Duodenal mucosa (tissue), 2 donors: ENCODE measurements around the gene DDX39B.
"Not testable (repeated sequence)": the region's sequence is repeated elsewhere in the genome, so short reads cannot be mapped to it uniquely, and the experiment has no call there.

ENCODE experiments used
- H3K27ac ChIP-seq: one replicate; pipeline ENCODE4 v1.7.0; 2013; ENCODE audit warnings: low read depth, low read length
- H3K27me3 ChIP-seq, 2 donors: one replicate each; pipeline ENCODE4 v1.7.0; 2013; ENCODE audit warnings: low read length in 2 of 2, control low read depth in 1 of 2; ENCODE audit not compliant: insufficient read depth in 2 of 2, control insufficient read depth in 1 of 2
- H3K36me3 ChIP-seq, 2 donors: one replicate each; pipeline ENCODE4 v1.7.0; 2013; ENCODE audit warnings: low read length in 2 of 2, control low read depth in 1 of 2; ENCODE audit not compliant: insufficient read depth in 2 of 2, control insufficient read depth in 1 of 2
- H3K4me1 ChIP-seq, 2 donors: one replicate each; pipeline ENCODE4 v1.7.0; 2013; ENCODE audit warnings: low read length in 2 of 2, control low read depth in 1 of 2; ENCODE audit not compliant: insufficient read depth in 2 of 2, control insufficient read depth in 1 of 2
- H3K4me3 ChIP-seq, 2 donors: one replicate each; pipeline ENCODE4 v1.7.0; 2013; ENCODE audit warnings: low read length in 2 of 2, low read depth in 1 of 2
- H3K9ac ChIP-seq, 2 donors: one replicate each; pipeline ENCODE4 v1.7.0; 2013; ENCODE audit warnings: low read length in 2 of 2, low read depth in 1 of 2
- H3K9me3 ChIP-seq, 2 donors: one replicate each; pipeline ENCODE4 v1.7.0; 2013; ENCODE audit warnings: low read length in 2 of 2, control low read depth in 1 of 2; ENCODE audit not compliant: control insufficient read depth in 1 of 2

The DDX39B gene

DNA sequence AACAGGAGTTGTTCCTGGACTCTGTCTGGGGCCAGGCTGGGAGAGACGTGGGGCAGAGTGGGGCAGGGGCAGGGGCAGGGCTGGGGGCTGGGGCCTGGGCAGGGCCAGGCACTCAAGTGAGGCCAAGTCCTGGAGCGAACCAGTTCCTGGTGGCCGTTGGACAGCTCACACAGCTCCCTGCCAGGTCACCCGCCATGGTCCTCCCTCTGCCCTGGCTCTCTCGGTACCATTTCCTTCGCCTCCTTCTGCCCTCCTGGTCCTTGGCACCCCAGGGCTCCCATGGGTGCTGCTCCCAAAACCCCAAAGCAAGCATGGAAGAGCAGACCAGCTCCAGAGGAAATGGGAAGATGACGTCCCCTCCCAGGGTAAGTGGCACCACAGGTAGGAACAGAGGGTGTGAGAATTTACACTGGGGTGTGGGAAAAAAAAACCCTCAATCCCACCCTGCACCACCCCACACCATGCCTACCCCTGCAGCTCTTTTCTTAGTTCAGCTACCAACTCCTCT, 12.9 kb downstream of the DDX39B start, which contains the start of gene MCCD1:
TSS of gene MCCD1 (plus strand) at position 142 of the 508 bp plus-strand sequence. CDS start at position 195, 53 bp downstream.
- Histone ChIP-seq H3K27me3 (no peaks in the 10 kb centered on the region), H3K36me3 (peaks cover 22 to 44% of the 10 kb centered on the region in 2 donors), H3K4me3 (no peak within 1 kb of the TSS), H3K4me1 (peaks cover 6 to 8% of the 10 kb centered on the region in 2 donors), H3K27ac (no peak within 1 kb of the TSS), H3K9ac (no peak within 1 kb of the TSS), H3K9me3 (no peaks in the 10 kb centered on the region)

- Histone ChIP-seq H3K27me3 (no peaks in the 10 kb centered on the region), H3K4me3 (no peak overlapping the region), H3K9ac (no peak overlapping the region), H3K36me3 (peaks cover 22 to 38% of the 10 kb centered on the region in 2 donors), H3K9me3 (no peaks in the 10 kb centered on the region), H3K4me1 (peaks cover 6 to 8% of the 10 kb centered on the region in 2 donors), H3K27ac (no peak overlapping the region)
These were observed 13.5 kb downstream of the DDX39B start for GRCh38 chr6:31528307-31528777.

DNA sequence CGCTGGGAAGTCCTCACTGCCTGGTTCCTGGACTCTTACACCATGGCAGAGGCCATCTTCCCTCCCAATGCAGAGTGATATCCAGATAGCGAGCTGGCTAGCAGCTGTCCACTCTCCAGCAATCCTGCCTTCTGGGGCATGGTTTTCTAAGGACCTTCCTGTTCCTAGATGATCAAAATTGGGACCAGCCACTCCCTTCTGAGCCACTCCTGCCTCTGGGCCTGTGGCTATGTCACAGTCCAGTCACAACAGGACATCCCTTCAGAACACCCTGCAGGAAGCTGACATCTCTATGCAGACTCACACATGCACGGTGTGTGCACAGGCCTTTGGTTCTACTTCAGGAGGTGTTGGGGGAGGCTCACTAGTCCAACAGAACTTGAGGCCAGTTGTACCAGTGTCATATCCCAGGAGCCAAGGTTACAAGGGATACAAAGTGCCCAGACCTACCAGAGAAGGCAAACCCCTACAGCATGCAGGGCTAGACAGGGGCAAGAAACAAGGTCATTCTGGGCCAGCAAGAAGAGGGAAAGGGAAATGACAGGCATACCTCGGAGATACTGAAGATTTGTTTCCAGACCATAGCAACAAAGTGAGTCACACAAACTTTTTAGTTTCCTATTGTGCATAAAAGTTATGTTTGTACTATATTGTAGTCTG, 15.7 kb downstream of the DDX39B start:
- Histone ChIP-seq H3K9me3 (no peaks in the 10 kb centered on the region), H3K4me3 (no peak overlapping the region), H3K27ac (no peak overlapping the region), H3K36me3 (peaks cover 12 to 17% of the 10 kb centered on the region in 2 donors), H3K27me3 (no peaks in the 10 kb centered on the region), H3K9ac (no peak overlapping the region), H3K4me1 (peaks cover 6 to 8% of the 10 kb centered on the region in 2 donors)

GRCh38 chr6:31525553-31525931, 16.3 kb downstream of the DDX39B start:
- Histone ChIP-seq H3K27me3 (no peaks in the 10 kb centered on the region), H3K9ac (no peak overlapping the region), H3K36me3 (peaks cover 8 to 11% of the 10 kb centered on the region in 2 donors), H3K4me3 (no peak overlapping the region), H3K9me3 (no peaks in the 10 kb centered on the region), H3K27ac (no peak overlapping the region), H3K4me1 (peaks cover 6 to 8% of the 10 kb centered on the region in 2 donors)

- no peaks in the 10 kb centered on the region for H3K27me3 ChIP-seq
- H3K4me3 ChIP-seq, result no peak overlapping the region
- no peak overlapping the region for H3K9ac ChIP-seq
- no peak overlapping the region for H3K27ac ChIP-seq
- H3K36me3 ChIP-seq, result no peaks in the 10 kb centered on the region
- H3K9me3 ChIP-seq, result no peaks in the 10 kb centered on the region
- H3K4me1 ChIP-seq, result peaks cover 6 to 8% of the 10 kb centered on the region in 2 donors
These were observed 20.0 kb downstream of the DDX39B start for GRCh38 chr6:31521835-31522234.

DNA sequence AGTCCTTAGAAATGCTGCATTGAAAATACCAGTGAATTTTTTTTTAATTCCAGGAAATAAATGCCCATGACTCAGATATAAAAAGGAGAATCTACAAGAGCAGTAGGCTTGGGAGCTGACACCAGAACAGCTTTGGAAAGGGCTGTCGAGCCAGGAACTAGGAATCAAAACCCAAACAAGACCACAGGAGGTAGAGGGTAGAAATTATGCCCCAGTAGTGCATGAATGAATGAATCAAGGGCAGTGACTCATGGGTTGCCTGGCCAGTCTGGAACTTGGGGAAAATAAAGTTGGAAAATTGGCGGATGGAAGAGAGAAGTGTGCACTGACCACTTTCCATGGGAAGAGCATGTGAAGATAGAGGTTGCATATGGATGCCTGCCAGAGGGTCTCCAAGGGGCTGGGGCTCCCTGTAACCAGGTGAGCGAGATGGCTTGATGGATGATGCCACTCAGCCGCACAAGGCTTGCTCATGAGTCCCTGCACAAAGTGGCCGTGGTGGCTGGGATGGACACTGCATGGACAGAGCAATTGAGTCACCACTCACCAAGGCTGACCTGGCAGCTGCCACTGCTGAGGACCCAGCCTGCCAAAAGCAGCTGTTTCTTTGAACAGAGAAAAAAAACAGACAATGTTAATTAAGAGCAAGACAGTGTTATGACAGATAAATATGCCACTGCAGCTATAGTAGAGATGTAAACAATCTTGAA, 28.2 kb downstream of the DDX39B start:
- Histone ChIP-seq H3K4me1 (no peaks in the 10 kb centered on the region), H3K27ac (no peak overlapping the region), H3K36me3 (peaks cover 5 to 23% of the 10 kb centered on the region in 2 donors), H3K27me3 (no peaks in the 10 kb centered on the region), H3K4me3 (no peak overlapping the region), H3K9ac (no peak overlapping the region), H3K9me3 (no peaks in the 10 kb centered on the region)

GRCh38 chr6:31510007-31510406, 31.8 kb downstream of the DDX39B start:
- Histone ChIP-seq H3K36me3 (peaks cover 20 to 54% of the 10 kb centered on the region in 2 donors), H3K9ac (no peak overlapping the region), H3K27ac (no peak overlapping the region), H3K4me1 (no peaks in the 10 kb centered on the region), H3K4me3 (no peak overlapping the region), H3K9me3 (no peaks in the 10 kb centered on the region), H3K27me3 (no peaks in the 10 kb centered on the region)

DNA sequence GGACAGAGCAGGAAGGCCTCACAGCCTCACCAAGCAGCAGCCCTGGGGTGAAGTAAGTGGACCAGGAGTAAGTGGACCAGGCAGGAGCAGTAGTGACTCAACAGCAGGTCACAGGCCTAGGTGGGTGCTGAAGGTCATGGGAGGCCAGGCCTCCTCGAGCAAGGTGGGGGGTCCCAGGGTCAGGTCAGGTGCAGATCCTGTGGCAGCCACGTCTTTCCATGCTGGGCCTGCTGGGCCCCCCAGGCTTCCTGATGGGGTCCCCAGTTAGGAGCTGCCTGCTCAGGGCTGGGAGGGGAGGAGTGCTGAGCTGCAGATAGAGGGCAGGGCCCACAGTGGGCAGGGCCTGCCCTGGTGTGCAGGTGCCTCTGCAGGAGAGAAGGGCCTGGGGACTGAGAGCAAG, 32.8 kb downstream of the DDX39B start:
- peaks cover 20 to 54% of the 10 kb centered on the region in 2 donors for H3K36me3 ChIP-seq
- not testable (repeated sequence) for H3K9ac ChIP-seq, H3K27me3 ChIP-seq, H3K4me3 ChIP-seq, H3K9me3 ChIP-seq, H3K4me1 ChIP-seq, H3K27ac ChIP-seq

GRCh38 chr6:31502586-31502985, 39.2 kb downstream of the DDX39B start:
- no peak overlapping the region for H3K4me3 ChIP-seq
- no peaks in the 10 kb centered on the region for H3K9me3 ChIP-seq
- no peak overlapping the region for H3K9ac ChIP-seq
- H3K27ac ChIP-seq, result no peak overlapping the region
- H3K27me3 ChIP-seq, result no peaks in the 10 kb centered on the region
- peaks cover 5 to 22% of the 10 kb centered on the region in 2 donors for H3K36me3 ChIP-seq
- H3K4me1 ChIP-seq, result peaks cover 0 to 8% of the 10 kb centered on the region in 2 donors

- H3K4me3 ChIP-seq, H3K27ac ChIP-seq, H3K36me3 ChIP-seq, H3K9ac ChIP-seq, H3K27me3 ChIP-seq, H3K9me3 ChIP-seq: not testable (repeated sequence)
- H3K4me1 ChIP-seq, result peaks cover 6 to 26% of the 10 kb centered on the region in 2 donors
These were observed 42.2 kb downstream of the DDX39B start for GRCh38 chr6:31499648-31500047.
